Astrocyte (in vitro differentiated cells and primary cell): Measurements from ENCODE around the gene SMIM43.

Experiments used
- CTCF ChIP-seq: IDR thresholded peaks from 2 replicates; pipeline ENCODE4 v1.5.1; 2011; ENCODE audit warnings: low read depth, mild to moderate bottlenecking, inconsistent platforms, low read length, moderate library complexity; ENCODE audit not compliant: insufficient read depth
- EZH2 ChIP-seq: IDR thresholded peaks from 2 replicates; pipeline ENCODE4 v1.6.1; 2012; ENCODE audit warnings: mild to moderate bottlenecking, low read length, inconsistent platforms; ENCODE audit not compliant: insufficient read depth

- TF ChIP-seq CTCF (no peak), EZH2 (no peak)
Measured at GRCh38 chr4:121806411-121806810, 41.4 kb upstream of the SMIM43 start.
